ENCODE measurements around the gene LRIG1.

LRIG1 gene

GRCh38 chr3:66443118-66443803 is 57.6 kb downstream of the LRIG1 start:
- DNase-seq (ENCODE audit: low spot score) = no peak

GRCh38 chr3:66442254-66443117 is 58.3 kb downstream of the LRIG1 start:
- peak; percentile 73 for DNase-seq (ENCODE audit: low spot score)

DNA sequence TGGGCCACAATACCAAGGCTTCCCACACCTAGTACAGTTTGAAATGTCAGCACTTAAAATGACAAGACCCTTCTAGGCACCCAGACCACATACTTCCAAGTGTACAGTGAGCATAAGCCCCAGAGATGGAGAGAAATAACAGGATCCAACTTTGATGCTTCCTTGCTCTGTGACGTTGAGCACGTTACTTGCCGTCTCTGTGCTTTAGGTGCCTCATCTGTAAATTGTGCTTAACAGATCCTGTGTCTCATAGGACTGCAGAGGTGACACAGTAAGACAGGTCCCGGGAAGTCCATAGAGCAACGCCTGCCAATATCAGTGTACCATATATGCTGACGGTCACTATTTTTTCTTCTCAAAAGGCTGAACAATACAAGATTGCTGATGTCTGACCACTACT is 59.1 kb downstream of the LRIG1 start:
- DNase-seq (ENCODE audit: low spot score) = no peak

DNA sequence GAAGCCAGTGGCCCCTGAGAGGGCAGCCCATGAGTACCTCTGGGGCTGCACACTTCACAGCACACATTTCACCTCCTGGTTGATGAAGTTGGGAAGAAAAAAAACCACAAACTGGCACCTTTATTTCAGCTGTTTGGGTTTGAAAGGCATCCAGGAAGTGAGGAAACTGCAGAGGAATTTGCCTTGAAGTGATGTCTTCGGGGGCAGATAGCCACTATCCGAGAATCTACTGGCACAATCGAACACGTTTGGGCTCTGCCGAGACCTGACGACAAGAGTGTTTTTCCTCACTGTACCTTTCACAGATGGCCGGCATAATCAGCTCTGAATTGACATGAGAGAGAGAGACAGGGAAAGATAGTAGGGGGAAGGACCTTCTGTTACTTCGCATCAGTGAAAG is 59.7 kb downstream of the LRIG1 start:
- peak; percentile 21 for DNase-seq (ENCODE audit: low spot score)

DNA sequence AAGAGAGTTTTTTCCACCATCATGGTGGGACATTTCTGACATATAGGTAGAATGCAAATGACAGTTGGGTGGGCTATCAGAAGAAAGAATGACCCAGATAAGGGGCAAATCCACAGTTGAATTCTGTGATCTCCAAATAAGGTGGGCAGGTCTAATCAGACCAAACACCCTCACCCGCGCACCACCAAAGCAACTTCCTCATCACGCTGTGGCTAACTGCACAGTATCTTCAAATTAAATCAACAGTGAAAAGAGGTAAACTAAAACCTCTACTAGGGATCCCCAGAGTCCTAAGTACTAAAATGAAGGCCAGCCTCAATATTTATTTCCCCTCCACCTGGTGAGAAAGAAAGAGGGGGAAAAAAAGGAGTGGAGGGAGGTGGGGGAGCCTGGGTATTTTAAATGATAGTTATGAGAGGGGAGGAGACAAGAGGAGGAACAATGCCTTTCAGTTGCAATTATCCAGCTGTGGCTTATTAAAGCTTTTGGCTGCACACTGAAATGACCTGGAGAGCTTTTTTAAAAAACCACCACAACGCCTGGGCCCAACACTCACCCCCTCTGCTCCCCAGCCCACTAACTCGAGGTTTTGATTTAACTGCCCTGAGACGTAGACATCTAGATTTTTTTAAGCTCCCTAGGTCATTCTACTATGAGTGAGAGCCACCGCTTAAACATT is 61.0 kb downstream of the LRIG1 start:
- DNase-seq (ENCODE audit: low spot score) = no peak

- DNase-seq (ENCODE audit: low spot score) = no peak
Measured at GRCh38 chr3:66438046-66438445, 62.8 kb downstream of the LRIG1 start.

GRCh38 chr3:66437341-66437929 is 63.4 kb downstream of the LRIG1 start:
- DNase-seq (ENCODE audit: low spot score) = no peak

- no peak for DNase-seq (ENCODE audit: low spot score)
Measured at GRCh38 chr3:66435989-66436388, 64.8 kb downstream of the LRIG1 start.

DNA sequence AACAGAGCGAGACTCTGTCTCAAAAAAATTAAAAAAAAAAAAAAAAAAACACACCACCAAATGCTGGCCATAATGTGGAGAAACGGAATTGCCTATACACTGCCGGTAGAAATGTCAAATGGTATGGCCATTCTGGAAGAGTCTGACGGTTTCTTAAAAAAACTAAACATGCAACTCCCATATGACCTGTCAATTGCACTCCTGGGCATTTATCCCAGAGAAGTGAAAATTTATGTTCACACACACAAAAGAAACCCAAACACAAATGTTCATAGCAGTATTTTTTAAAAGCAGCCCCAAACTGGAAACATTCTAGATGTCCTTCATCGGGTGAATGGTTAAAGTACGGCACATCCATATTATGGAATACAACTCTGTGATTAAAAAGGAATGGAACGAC is 66.1 kb downstream of the LRIG1 start:
- no peak for DNase-seq (ENCODE audit: low spot score)

DNA sequence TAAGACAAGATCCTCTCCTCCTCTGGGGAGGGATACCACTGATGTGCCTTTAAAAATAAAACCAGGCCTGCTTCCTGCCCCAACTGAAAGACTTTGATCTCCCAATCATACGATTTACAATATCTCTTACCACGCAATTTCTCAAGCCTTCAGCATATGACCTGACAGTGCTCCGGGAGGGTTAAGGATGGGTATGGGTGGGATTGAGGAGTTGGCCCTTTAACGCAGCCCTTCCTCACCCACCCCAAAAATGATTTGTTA is 67.4 kb downstream of the LRIG1 start:
- DNase-seq (ENCODE audit: low spot score) = no peak

GRCh38 chr3:66432767-66433521 is 67.9 kb downstream of the LRIG1 start:
- DNase-seq (ENCODE audit: low spot score) = no peak

DNA sequence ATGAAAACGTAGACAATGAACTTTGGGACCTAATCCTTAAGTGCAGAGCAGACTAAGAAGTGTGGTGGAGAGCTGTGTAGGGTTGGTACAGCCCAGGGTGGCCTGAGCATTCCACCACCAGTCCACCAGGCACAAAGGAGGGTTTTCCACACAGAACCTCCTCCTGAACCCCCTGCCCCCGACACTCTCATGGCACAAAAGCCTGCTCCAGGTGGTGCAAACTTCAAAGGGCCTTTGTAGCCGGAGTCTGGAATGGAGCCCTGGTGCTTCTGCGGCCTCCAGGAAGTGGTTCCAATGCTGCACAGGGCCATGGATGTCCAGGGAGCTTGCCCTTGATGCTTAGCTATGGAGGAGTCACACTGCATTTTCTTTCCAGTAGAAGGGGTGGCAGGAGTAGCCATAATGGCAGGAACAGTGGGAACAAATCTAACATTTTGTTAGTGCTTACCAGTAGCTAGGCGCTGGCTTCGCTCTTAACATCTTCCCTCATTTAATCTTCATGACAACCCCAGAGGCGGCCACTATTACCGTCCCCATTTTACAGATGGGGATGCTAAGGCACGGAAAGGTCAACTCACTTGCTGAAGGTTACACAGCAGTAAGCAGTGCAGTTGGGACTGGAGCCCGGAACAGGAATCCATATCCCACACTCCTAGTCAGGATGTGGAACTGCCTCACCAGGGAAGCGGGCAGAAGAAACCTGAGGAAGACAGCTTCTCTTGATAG is 68.6 kb downstream of the LRIG1 start:
- no peak for DNase-seq (ENCODE audit: low spot score)

DNA sequence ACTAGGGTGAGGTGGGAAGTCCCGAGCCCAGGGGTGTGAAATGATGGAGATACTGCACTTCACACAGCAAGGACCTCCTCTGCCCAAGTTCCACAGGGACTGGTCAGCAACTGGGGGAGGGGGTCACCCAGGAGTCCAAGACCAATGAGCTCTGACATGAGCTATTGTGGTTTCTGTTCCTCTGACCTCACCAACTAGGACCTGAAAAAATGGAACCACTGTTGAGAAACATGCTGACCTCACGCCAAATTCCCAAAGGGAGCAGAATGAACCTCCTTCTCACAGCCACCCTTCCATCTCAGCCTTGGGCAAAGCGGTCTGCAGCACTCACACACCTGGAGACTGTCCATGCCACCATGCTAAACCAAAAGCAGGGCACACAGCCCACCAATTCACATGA is 69.3 kb downstream of the LRIG1 start:
- peak; percentile 48 for DNase-seq (ENCODE audit: low spot score)

- no peak for DNase-seq (ENCODE audit: low spot score)
Measured at GRCh38 chr3:66430876-66431275, 69.9 kb downstream of the LRIG1 start.

DNA sequence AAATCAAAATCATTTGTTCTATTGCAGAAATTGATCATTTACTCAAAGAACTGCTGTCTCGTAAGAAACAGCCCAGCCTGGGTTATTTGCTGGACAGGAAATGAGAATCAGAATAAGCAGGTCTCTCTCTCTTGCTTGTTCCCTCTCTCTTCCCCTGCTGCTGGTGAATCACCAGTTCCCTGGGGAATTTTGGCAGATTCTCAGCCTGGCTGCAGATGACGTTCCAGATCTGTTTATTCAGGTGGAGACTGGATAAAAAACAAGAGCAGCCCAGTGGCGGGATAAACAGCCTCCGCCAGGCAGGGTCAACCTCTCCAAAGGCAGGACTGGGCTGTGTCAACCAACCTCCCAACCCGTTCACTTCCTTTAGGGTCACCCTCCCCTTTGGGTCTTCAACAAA is 72.1 kb downstream of the LRIG1 start:
- peak; percentile 89 for DNase-seq (ENCODE audit: low spot score)

DNA sequence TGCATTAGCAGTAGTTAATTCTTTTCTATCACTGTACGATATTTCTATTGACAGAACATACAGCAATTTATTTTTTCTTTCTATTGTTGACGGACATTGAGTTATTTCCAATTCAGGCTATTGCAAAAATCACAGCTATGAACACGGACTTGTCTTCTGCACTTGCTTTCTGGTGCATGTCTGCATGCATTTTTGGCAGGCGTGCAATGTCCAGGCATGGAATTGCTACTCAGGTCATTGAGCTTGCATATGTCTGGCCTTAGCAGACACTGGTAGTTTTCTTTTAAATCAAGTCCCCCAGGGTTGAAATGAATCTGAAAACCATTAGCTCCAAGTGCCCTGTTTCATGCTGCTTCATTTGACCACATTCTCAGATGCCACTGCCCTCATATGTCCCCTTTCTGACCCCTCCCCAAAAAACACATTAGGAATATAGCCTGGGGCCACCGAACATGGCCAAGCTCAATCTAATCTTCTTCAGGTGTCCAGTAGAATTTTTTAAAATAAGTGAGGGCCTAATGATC is 72.8 kb downstream of the LRIG1 start:
- no peak for DNase-seq (ENCODE audit: low spot score)

GRCh38 chr3:66427352-66427751 is 73.5 kb downstream of the LRIG1 start:
- no peak for DNase-seq (ENCODE audit: low spot score)

- DNase-seq (ENCODE audit: low spot score) = no peak
Measured at GRCh38 chr3:66426135-66426534, 74.7 kb downstream of the LRIG1 start.

DNA sequence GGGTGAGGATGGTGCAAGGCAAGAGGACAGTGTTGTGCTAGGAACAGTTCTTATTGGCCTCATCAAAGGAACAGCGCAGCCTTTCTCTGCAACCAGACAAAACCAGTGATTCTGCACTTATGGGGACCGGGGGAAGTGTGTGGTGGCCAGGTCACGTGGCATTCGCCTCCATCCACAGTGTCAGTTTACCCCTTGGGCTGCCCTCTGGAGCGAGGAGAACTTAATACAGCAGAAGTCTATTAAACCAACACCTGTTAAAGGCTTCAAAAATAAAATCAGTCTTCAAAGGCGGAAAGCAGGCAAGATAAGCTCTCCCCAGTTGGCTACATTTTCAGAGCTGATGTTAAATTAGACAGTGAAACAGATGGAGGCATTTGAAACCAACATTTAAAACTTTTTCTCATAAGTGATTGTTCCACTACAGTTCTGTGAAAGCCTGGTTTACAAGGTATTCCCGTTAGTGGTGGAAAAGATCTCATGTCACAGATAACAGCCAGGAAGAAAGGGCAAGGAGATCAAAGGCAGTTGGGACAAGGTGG is 75.2 kb downstream of the LRIG1 start:
- DNase-seq (ENCODE audit: low spot score) = no peak

DNA sequence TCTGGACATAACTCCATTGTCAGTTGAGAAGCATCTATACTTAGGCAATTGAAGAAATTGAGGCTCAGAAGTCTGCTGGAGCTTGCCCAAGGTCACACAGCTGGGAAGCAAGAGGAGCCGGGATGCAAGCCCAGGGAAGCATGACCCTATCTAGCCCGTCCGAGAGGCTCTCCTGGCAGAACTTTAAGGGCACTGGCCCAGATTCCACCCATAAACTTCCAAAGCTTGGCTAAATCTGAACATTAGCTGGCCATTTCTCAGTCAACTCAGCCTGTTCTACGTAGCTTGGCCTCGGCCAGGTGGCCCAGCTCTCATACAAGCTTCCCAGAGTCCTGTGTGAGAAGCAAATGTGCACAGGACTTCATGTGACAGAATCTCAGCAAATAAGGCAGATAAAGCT is 75.8 kb downstream of the LRIG1 start:
- DNase-seq (ENCODE audit: low spot score) = no peak

GRCh38 chr3:66423791-66424190 is 77.0 kb downstream of the LRIG1 start:
- DNase-seq (ENCODE audit: low spot score) = peak; percentile 64

Data from hepatic stellate cell (primary cell).